NCI-H524 (cell line): ENCODE measurements around the gene ADAMTSL1.

ENCODE experiments used
- DNase-seq, 2 experiments: peaks; one replicate each; lab custom pipeline; 2025; lab: John Stamatoyannopoulos, UW

The ADAMTSL1 gene

DNA sequence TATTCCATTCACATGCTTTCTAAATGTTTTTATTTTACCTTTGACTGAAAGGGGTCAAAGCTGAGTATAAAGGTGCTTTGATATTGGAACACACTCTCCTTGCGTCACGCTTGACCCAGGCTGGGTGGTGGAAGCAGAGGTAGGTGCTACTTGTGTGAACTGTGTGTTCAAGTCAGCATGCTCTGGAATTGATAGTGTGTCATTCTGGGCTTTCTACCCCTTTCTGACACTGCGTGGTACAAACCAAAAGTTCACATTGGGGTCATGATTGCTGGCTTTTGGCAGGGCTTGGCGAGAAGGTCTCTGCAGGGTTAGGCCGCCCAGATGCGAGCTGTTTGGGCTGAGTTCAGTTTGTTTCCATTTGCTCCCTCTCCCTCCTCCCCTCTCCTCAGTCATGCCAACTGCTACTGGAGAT lies 131.8 kb downstream of the ADAMTSL1 start:
- no peak for DNase-seq

DNA sequence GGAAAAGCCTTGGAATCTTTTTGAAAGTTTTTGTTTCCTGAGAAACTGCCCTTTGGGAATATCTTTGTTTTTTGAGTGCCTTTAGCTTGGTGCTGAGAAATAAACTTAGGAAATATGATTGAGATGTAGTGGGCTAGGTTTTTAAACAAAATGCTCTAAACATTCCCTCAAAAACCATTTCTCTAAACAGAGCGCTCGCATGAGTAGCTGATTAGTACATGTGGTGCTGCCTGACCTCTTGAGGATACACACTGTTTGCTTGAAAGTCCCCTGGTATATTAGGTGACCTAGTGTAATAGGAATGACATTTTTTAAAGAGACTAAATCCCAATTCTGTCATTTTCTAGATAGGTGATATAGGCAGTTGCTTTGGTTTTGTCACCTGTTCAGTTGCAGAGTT lies 132.3 kb downstream of the ADAMTSL1 start:
- no peak for DNase-seq

DNA sequence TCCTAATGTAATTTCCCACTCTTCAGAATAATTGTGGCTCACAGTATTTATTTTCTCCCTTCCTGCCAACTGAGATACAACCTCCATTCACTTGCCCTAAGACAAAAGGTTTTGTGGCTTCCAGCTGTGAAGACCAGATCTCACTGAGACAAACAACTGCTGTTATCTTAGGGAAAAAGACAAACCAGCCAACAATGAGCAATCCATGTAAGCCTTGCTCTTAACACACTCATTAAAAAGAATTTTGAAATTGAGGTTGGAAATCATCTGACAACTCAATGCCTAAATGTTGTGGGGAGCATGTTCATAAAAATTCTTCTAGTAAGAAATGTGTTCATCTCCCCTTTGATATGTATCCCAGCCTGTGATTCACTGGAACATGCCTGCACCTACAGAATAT lies 132.9 kb downstream of the ADAMTSL1 start:
- no peak for DNase-seq

DNA sequence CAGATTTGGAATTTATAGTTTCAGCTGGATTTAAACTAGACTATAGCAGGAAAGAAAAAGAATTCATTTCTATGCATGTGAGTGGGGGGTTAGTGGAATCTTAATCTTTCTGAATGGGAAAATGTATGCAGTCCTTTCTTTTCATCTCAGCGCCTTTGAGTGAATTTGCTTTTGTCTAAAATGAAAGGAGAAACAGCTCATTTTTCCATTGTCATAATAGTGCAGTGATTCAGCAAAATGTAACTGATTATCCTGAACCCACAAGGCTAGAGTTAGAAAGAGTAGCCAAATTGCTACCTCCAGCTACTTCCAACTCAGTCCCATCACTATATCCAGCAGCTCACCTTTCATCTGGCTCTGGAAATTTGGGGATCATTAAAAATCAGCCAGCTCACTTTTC lies 134.4 kb downstream of the ADAMTSL1 start:
- no peak for DNase-seq

DNA sequence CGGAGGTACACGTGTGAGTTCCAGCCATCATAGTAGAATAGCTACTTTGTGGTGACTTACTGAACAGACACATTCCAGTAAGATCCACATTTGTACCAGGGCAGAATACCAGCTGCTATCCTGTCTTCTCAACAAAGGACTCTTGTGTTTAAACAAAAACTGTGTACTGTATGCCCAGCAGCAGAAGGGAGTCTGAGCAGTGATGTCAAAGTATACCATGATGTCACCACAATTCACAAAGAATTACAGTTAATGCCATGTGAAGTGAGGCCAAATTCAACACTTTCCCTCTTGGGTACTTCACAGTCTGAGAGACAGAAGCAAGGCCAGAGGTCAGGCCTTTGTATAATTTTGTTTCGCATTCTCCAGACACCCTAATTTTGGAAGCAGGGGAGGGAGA lies 137.0 kb downstream of the ADAMTSL1 start:
- no peak for DNase-seq

DNA sequence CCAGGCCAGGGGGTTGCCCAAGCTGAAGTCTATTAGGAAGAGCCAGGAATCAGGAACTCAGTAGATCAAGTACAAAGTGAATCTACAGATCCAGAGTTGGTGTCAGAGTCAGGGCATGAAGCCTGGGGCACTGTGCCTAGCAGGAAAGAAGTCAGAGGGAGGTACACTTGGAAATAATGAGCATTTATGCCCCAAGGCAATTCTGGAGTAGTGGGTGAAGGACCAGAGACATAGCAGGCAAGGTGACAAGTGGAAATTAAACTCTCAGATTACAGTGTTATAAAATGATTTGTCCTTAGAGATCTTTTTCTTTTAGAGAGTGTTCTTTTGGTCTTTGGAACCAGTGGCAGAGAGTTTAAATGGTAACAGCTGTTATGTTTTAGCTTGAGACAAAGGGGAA lies 138.0 kb downstream of the ADAMTSL1 start:
- no peak for DNase-seq

DNA sequence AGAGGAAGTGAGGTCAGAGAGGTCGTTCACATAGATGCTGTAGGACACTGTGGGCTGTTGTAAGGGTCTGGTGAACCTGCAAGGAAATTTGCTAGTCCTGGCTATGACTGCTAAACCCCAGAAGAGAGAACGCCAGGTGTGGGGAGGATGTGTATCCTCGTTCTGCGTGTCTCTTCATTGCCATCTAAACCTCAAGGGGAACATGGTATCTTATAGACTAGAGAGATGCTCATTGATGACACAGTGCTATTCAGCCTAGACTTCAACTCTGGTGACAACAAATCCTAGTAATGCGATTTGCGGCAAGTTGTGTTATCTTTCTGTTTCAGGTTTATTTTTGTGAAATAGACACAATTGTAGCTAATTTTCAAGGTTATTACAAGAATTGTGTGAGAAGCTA lies 140.2 kb downstream of the ADAMTSL1 start:
- no peak for DNase-seq

DNA sequence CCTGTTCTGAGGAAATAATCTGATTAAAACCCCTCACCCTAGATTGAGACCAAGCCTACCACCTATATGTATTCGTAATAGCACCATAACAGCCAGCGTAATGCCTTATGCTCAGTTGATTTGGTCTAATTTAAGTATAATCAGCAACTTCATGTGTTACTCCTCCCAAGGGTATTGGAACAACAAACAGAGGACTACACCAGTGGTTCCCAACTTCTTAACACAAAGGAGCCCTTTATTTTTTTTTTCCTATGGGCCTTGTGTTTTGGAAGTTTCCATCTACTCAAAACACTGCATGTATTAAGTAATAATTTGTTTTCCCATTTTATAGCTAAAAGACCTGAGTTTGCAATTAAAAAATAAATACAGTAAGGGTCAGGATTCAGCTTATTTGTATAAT lies 140.7 kb downstream of the ADAMTSL1 start:
- DNase-seq: no peak

DNA sequence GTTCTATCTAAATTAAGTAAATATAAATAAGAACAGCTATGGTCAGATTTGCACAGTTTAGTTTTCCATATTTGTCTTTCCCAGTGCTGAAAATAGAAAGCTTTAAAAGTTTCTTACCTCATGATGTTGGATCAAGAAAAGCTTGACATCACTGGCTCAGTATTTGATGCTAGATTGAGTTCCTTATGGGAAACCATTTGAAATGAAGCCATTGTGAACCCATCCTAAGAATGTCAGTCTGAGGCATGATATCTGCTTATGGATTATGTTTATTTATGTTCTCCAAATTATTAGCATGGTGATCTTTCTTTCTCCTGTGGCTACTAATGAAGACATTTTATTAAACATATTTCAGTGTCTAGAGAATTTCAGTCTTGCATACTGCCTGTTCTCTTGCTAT lies 143.0 kb downstream of the ADAMTSL1 start:
- DNase-seq: no peak

DNA sequence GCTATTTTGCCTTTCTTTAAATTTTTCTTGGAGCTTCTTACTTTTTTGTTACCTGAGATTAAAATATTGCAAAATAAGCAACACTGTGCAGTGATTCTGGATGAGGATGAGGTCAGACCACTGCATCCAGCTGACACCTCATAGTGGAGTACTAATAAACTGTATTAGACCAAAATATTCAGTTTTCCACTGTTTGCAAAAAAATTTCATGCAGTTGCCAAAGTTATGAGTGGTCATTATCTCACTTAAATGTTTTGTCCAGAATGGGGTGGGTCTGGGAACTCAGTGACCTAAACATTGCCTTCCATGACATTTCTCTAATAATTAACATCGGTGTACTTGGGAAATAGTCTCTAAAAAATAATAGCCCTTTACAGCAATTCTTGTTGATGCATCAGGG lies 143.8 kb downstream of the ADAMTSL1 start:
- no peak for DNase-seq

DNA sequence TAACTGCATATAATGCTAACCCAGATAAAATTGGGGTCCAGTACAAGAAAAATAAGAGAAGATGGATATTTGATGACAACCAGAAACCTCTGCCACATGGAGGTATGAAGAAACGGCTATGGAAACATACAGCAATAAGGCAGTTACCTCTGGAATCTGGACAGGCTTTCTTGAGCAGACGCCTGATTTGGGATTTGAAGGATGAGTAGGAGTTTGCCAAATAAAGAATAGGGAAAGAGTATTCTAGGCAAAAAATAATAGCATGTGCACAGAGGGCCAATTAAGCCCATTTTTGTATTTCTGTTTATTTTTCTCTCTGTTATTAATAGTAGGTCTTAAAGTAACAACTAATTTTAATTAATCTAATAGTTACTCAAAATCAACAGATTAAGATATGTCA lies 144.9 kb downstream of the ADAMTSL1 start:
- no peak for DNase-seq

DNA sequence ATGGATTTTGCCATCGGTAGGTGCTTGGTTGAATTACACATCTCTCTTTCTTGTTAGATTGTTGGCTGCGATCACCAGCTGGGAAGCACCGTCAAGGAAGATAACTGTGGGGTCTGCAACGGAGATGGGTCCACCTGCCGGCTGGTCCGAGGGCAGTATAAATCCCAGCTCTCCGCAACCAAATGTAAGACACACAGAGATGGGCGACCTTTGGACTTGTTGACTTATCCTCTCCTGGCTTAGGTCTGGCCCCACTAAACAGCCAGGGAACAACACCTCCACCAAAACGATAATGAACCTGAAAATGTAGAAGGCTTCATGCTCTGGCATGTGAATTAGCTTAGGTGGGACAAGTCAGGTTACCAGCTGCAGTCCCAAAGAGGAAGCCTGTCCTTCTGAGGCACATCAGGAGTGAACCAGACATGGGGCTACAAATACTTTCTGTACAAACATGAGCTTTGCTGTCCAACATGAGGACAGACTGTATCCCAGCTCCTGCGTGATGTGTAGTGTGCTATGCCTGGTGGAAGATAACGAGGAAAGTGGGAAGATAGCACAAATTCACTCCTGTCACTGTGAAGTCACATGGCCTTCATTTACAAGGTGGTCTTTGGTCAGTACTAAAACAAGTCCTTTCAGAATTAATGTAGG lies 148.4 kb downstream of the ADAMTSL1 start:
- DNase-seq: no peak

DNA sequence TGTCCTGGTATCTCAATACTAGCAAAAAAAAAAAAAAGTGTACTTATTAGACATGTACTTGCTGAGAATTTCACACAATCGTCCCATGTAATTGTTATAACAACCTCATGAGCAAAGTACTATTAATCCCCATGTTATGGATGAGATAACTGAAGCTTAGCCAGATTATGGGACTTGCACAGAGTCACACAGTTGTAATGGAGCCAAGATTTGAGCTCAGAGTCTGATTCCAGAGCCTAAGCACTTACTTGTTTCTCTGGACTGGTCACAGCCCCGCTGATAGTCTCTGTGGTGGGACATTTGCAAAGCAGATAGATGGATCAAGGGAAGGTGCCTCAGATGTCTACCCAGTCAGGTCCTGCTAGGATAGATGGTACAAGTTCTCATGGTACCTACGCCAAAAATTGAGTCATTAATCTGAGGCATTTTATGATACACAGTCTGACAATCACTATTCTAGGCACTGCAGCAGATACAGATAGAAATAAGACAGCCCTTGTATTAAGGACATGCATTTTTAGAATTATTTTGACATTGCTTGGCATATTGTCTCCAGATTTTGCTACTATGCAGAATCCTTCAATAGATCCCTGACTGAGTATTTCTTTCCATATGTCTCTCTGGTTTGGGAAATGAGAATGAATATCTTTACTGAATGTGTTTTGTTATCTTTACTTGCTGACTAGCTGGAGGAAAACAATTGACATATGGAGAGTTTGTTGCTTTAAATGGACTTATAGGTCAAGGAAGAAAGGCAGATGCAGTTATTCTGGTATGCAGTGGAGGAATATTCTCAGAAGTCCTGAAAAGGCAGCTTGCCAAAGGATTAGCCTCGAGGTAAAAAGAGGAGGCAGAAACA lies 149.5 kb downstream of the ADAMTSL1 start:
- no peak for DNase-seq

DNA sequence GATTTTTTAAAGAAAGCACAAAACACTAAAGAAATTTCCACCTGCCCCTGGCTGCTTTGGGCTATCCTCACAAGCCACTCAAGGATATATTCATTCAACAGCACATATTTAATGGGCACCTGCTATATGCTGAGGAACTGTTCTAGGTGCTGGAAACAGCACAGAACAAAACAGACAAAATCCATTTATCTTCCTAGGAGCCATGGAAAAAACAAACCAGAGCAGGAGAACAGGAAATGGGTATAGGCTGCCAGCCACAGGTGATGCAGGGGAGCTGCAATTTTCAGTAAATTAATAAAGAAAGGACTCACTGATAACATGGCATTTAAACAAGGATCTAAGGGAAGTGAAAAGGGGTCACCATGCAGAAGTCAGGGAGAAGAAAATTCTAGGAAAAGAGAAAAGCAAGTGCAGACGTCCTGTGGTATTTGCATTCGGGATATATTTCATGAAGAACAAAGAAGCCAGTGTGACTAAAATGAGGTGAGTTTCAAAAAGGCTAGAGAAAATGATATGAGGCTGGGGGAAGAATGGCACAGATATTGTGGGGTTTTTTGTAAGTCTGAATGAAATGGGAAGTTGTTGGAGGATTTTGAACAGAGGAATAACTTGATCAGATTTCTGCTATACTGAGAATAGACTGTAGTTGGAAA lies 152.2 kb downstream of the ADAMTSL1 start:
- DNase-seq: no peak

DNA sequence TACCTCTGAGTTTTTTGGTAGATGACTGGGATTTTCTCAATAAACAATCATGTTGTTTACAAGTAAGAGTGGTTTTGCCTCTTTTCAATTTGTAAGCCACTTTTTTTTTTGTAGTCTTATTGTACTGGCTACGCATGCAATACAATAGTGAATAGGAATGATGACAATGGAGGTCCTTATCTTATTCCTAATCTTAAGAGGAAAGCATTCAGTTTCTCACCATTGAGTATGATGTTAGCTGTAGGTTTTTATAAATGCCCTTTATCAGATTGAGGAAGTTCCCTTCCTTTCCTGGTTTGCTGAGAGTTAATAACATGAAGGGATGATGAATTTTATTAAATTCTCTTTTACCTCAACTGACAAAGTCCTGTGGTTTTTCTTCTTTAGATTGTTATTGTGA lies 155.2 kb downstream of the ADAMTSL1 start:
- no peak for DNase-seq

DNA sequence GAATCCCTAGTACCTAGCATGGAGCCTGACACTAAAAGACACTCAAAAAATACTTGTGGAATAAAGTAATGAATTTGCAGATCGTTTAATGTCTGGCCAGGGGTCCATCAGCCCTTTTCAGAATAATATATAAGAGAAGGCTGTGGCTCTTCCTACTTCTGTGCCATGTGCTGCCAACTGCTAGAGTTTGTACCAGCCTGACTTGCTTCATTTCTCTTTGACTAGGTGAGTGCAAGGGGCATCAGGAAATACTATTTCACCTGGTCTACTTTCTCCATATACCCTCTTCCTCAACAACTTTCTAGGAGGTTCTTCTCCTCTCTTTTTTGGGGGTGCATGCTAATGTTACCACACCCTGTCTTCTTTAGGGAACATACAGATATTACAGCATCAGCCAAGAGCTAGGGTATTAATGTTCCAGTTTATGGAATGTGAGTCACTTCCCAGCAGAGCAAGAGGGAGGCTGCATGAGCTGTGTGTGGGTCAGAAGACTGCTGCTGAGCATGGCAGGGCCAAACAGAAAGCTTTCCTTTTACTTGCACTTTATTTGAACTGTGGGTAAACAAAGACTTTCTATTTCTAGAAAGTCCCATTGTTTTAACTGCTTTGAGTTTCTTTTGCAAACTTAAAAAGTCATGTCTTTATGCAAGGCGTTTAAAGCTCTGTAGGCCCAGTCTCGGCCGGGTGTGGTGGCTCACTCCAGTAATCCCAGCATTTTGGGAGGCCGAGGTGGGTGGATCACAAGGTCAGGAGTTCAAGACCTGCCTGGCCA lies 158.9 kb downstream of the ADAMTSL1 start:
- no peak for DNase-seq

DNA sequence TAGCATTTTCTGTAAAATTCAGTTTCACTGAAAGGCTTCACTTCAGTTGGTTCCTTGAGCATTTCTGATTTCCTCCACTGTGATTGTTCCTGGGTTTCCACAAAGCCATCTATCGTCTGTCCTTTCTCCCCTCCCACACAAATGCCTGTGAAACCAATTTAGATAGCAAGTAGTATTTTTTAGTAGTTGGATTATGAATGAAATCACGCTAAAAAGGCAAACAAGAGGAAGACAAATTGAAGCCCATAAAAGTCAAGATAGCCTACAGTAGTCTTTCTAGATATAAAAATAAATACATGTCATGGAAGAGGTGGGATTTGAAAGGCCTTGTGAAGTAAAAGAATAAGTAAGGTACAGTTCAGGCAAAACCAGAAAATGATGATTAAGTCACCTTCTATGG lies 162.8 kb downstream of the ADAMTSL1 start:
- DNase-seq: no peak

DNA sequence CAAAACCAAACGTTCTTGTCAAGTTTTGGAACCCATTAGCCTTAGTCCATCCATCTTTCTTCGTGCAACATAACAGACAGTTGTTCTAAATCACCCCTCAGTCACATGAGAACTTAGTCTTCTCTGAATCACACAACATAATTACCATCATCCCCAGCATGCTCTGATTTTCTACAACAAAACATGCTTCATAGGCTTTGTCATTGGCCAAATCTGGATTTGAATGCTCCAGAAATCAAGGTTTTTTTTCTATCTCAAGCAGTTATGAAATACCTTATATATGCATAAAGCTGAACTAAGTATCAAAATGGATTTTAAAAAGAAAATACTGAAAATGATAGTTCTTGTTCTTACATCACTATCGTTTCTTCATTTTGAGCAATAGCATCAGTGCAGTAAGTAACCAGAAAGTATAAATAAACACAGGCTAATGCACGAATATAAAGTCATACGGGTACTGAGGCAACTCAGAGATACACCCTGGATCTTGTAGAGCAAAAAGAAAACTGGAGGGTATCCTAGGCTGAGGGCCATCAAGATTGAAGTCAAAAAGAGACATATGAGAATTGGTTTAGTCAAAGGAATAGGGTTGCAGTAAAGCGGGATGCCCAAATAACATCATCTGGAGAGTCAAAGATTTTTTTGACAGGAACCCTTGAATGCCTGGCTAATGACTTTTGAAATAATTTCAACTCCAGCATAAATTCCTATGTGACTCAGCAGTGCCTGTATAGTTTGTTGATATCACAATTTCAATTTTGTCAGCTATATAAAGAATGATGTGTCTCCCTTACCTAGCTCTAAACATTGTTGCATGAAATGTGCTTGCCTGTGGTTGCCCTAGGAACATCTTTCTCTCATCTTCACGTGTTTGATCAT lies 164.7 kb downstream of the ADAMTSL1 start:
- DNase-seq: no peak

DNA sequence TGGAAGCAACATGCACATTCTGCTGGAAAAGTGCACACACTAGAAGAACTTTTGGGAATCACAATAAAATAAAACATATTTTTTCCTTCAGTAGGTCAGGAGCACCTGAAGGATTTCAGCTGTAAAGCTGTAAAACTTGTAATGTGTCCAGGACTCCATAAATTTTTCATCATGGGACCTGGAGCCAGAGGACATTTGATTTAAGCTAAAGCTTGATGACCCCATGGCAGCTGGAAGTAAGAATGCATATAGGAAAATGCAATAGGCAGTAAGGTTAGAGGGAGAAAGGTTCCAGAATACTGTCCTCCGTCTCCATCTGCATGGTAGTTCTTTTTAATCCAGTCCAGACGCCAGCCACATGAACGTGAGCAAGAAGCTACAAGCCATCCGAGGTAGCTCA lies 166.0 kb downstream of the ADAMTSL1 start:
- no peak for DNase-seq

DNA sequence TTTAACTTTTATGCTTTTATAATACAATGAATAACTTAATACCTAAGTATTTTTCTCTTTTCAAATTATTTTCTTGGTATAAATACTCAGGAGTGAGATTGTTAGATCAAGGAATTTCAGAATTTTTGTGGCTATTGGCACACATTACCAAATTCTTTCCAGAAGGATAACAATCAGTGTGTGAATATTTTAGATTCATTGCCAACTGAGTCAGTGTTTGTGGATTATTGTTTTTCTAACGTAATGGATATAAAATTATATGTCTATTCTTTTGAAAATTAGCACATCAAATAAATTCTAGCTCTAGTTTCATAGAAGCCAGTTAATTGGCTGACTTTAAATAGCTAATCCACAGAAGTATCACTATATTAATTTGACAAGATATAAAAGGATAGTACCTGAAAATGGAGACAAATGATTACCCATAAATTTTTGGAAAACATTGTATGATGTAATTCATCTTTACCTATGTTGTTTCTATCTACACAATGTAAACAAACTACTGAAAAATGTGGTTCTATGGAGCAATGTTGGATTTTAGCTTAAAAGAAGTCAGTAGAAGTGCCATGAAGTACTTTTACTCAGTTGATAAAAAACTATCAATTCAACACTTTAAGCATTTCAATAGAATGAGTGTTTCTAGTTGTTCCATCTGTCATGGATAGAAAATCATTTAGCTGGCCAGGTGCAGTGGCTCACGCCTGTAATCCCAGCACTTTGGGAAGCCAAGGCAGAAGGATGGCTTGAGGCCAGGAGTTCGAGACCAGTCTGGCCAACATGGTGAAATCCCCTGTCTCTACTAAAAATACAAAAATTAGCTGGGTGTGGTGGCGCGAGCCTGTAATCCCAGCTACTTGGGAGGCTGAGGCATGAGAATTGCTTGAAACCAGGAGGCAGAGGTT lies 185.1 kb downstream of the ADAMTSL1 start:
- no peak for DNase-seq
